ENCODE results near the gene DTX4.

The DTX4 gene

GRCh38 chr11:59253001-59253400 is 81.1 kb downstream of the DTX4 start:
- TF ChIP-seq EZH2 (IDR thresholded peaks at IDR 0.05) (no peak), FOXP2 (optimal IDR thresholded peaks at IDR 0.05; ENCODE audit: control extremely low read depth, extremely low read length, insufficient read depth) (no peak), POLR2AphosphoS5 (IDR thresholded peaks at IDR 0.05; ENCODE audit: borderline replicate concordance, low read depth, low read length) (no peak)
- no peak for DNase-seq (ENCODE audit: low read depth, low spot score)
- no peak overlapping the region for H3K4me3 ChIP-seq
- H3K36me3 ChIP-seq (ENCODE audit: insufficient read depth, low read length) = no peaks in the 10 kb centered on the region
- H3K9ac ChIP-seq (ENCODE audit: insufficient read length) = no peak overlapping the region
- H3K27ac ChIP-seq = no peak overlapping the region
- no peaks in the 10 kb centered on the region for H3K9me3 ChIP-seq (ENCODE audit: low read depth, low read length)

DNA sequence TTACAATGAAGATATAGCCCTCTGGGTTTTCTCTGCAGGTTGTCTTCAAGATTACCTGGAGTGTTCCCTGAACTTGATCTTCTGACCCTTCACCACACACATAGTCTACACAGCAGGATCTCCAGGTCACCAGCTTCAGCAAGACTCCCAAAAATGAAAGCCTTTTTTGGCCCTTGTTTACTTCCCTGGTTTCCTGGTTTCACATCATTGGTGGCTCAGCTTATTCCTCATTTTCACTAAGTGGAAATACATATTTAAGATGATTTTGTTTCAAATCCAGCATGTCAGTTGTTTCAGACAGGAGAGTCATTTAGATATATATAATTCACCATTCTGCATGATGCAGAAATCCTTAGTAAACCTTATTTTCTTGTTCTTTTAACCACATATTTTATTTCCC is 82.4 kb downstream of the DTX4 start:
- H3K36me3 ChIP-seq (ENCODE audit: insufficient read depth, low read length) = no peaks in the 10 kb centered on the region
- H3K27ac ChIP-seq = no peak overlapping the region
- H3K4me3 ChIP-seq = no peak overlapping the region
- DNase-seq (ENCODE audit: low read depth, low spot score) = no peak
- TF ChIP-seq FOXP2 (optimal IDR thresholded peaks at IDR 0.05; ENCODE audit: control extremely low read depth, extremely low read length, insufficient read depth) (no peak), POLR2AphosphoS5 (IDR thresholded peaks at IDR 0.05; ENCODE audit: borderline replicate concordance, low read depth, low read length) (no peak), EZH2 (IDR thresholded peaks at IDR 0.05) (no peak)
- no peaks in the 10 kb centered on the region for H3K9me3 ChIP-seq (ENCODE audit: low read depth, low read length)
- no peak overlapping the region for H3K9ac ChIP-seq (ENCODE audit: insufficient read length)

DNA sequence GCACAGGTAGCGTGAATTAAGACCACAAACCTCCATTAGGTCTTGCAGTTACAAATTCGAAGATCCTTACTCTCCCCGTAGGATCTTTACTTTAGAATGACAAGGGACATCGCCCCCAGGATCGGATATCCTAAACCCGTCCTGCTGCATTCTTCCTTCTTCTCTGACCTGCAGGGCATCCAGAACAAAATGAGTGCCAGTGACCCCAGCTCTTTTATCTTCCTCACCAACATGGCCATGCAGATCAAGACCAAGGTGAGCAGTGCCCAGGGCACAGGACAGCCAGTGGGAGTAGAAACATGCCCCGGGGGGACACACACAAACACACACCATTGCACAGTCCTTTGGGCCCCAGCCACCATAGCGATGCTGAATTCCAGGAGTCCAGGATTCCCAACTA is 83.3 kb downstream of the DTX4 start:
- H3K27ac ChIP-seq = no peak overlapping the region
- no peak for DNase-seq (ENCODE audit: low read depth, low spot score)
- TF ChIP-seq EZH2 (IDR thresholded peaks at IDR 0.05) (no peak), FOXP2 (optimal IDR thresholded peaks at IDR 0.05; ENCODE audit: control extremely low read depth, extremely low read length, insufficient read depth) (no peak), POLR2AphosphoS5 (IDR thresholded peaks at IDR 0.05; ENCODE audit: borderline replicate concordance, low read depth, low read length) (no peak)
- H3K36me3 ChIP-seq (ENCODE audit: insufficient read depth, low read length) = no peaks in the 10 kb centered on the region
- no peaks in the 10 kb centered on the region for H3K9me3 ChIP-seq (ENCODE audit: low read depth, low read length)
- H3K9ac ChIP-seq (ENCODE audit: insufficient read length) = no peak overlapping the region
- no peak overlapping the region for H3K4me3 ChIP-seq
